AG09309 (cell line): Measurements from ENCODE around the gene FARS2.

Experiments
- DNase-seq: peaks from one replicate; pipeline ENCODE4 v3.0.0-alpha.2; 2010; ENCODE audit warnings: low read depth
- H3K4me3 ChIP-seq: 2 replicates; pipeline ENCODE4 v1.5.1; 2011; ENCODE audit warnings: mild to moderate bottlenecking, low read depth, low read length, moderate library complexity; ENCODE audit not compliant: control insufficient read depth
- CTCF ChIP-seq: IDR thresholded peaks from 2 replicates; pipeline ENCODE4 v1.5.1; 2011; ENCODE audit warnings: mild to moderate bottlenecking, low read depth, low read length, inconsistent platforms; ENCODE audit not compliant: insufficient read depth, control insufficient read depth; ENCODE audit errors: missing control alignments

The FARS2 gene

GRCh38 chr6:5566718-5567117 lies 305.4 kb downstream of the FARS2 start:
- H3K4me3 ChIP-seq = no peak overlapping the region
- TF ChIP-seq CTCF = no peak
- no peak for DNase-seq

DNA sequence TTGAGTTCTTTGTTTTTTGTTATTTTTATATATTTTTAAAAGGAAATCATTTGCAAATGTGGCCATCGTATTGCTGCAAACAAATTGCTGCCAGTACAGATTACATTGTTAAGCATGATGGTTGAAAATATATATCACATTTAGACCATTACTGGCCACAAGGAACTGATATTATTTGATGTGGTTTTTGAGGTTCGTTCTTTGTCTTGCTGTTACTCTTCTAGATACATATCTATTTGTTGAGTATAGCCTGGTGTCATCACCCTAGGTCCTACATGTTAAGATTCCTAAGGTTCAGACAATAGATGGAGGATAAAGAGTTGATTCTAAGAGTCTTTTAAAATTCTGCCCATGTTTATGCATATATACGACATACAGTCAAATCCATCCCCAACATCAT lies 306.0 kb downstream of the FARS2 start:
- no peak for DNase-seq
- TF ChIP-seq CTCF = no peak
- H3K4me3 ChIP-seq = no peak overlapping the region

- no peak overlapping the region for H3K4me3 ChIP-seq
- TF ChIP-seq CTCF = no peak
Measured at GRCh38 chr6:5567890-5568289, 306.6 kb downstream of the FARS2 start.

GRCh38 chr6:5569491-5569890 lies 308.2 kb downstream of the FARS2 start:
- H3K4me3 ChIP-seq = no peak overlapping the region
- DNase-seq = no peak
- TF ChIP-seq CTCF = no peak

More at GRCh38 chr6:5567890-5568289, 306.6 kb downstream of the FARS2 start:
- DNase-seq = no peak

GRCh38 chr6:5570641-5571040 lies 309.3 kb downstream of the FARS2 start:
- no peak for DNase-seq
- no peak overlapping the region for H3K4me3 ChIP-seq
- no peak for TF ChIP-seq CTCF

GRCh38 chr6:5580736-5581581 lies 319.6 kb downstream of the FARS2 start:
- TF ChIP-seq CTCF = no peak
- DNase-seq = no peak
- no peak overlapping the region for H3K4me3 ChIP-seq

- DNase-seq = no peak
- H3K4me3 ChIP-seq = no peak overlapping the region
- TF ChIP-seq CTCF = no peak
Measured at GRCh38 chr6:5582762-5583161, 321.4 kb downstream of the FARS2 start.
